ENCODE results near the gene KLHL21.
A peak's percentile ranks its signal among the peaks of the same experiment; 100 is the strongest.
"Not testable (repeated sequence)": the region's sequence is repeated elsewhere in the genome, so short reads cannot be mapped to it uniquely, and the experiment has no call there.

KLHL21 gene, protein sequence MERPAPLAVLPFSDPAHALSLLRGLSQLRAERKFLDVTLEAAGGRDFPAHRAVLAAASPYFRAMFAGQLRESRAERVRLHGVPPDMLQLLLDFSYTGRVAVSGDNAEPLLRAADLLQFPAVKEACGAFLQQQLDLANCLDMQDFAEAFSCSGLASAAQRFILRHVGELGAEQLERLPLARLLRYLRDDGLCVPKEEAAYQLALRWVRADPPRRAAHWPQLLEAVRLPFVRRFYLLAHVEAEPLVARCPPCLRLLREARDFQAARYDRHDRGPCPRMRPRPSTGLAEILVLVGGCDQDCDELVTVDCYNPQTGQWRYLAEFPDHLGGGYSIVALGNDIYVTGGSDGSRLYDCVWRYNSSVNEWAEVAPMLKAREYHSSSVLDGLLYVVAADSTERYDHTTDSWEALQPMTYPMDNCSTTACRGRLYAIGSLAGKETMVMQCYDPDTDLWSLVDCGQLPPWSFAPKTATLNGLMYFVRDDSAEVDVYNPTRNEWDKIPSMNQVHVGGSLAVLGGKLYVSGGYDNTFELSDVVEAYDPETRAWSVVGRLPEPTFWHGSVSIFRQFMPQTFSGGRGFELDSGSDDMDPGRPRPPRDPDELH

GRCh38 chr1:6602669-6603237, at the start of gene KLHL21:
Gene KLHL21, minus strand, starts transcription at chr1:6602869. Its CDS starts 52 bp downstream, at chr1:6602817.
- peak; percentile 76 to 81 (median 80) for DNase-seq (ENCODE audit: low read depth in 3 of 3)

DNA sequence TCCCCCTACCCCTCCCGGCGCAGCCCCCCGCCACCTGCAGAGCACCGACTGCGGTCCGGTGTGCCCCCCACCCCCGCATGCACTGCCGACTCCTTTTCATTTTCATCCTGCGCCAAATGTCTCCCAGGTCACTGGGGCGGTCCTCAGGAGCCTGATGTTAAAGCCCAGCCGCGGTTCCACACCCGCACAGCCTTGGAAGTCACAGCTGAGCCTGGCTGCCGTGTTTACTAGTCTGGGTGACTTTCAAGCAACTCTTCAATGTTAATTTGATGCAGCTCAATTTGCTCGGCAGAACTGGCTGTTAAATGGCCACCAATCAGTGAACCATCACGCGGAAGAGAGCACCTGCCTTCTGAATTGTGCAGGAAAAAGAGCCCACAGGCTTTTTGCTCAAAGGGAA, 49.2 kb upstream of the KLHL21 start:
- DNase-seq (ENCODE audit: low read depth in 3 of 3): no peak

GRCh38 chr1:6648556-6648955, 45.9 kb upstream of the KLHL21 start:
- no peak for DNase-seq (ENCODE audit: low read depth in 3 of 3)

- DNase-seq (ENCODE audit: low read depth in 3 of 3): no peak
Observed at GRCh38 chr1:6646499-6647148, 44.0 kb upstream of the KLHL21 start.

- DNase-seq (ENCODE audit: low read depth in 3 of 3): no peak
Observed at GRCh38 chr1:6645018-6645417, 42.3 kb upstream of the KLHL21 start.

GRCh38 chr1:6640867-6641266, 38.2 kb upstream of the KLHL21 start:
- not testable (repeated sequence) for DNase-seq (ENCODE audit: low read depth in 3 of 3)

- no peak for DNase-seq (ENCODE audit: low read depth in 3 of 3)
Observed at GRCh38 chr1:6638226-6638625, 35.6 kb upstream of the KLHL21 start.

DNA sequence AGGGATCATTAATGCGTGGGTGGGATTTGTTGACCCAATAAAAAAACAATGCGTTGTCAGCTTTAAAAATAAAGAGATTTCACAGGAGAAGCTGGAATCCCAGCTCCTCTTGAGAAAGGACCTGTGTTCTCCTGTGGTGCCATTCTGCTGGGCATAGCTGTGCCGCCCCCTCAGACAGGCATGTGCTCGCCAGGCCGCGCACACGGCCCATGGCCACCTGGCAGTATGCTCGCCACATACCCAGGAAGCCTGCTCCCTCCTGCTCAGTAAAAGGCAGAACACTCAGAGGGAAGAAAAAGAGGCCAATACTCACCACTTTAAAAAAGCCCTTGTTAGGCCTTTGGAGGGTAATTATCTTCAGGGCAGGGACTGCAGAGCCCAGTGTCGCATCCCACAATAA, 35.1 kb upstream of the KLHL21 start:
- no peak for DNase-seq (ENCODE audit: low read depth in 3 of 3)

DNA sequence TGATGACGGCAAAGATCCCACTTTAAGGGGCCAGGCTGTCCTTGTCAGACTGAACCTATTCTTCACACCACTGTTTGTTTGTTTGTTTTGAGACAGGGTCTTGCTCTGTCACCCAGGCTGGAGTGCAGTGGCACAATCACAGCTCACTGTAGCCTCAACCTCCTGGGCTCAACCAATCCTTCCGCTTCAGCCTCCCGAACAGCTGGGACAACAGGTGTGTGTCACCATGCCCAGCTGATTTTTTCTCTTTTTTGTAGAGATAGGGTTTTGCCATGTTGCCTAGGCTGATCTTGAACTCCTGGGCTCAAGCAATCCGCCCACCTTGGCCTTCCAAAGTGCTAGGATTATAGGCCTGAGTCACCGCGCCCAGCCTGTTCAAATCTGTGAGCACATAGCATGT, 34.1 kb upstream of the KLHL21 start:
- DNase-seq (ENCODE audit: low read depth in 3 of 3): not testable (repeated sequence)

GRCh38 chr1:6635910-6636760, 33.5 kb upstream of the KLHL21 start:
- no peak for DNase-seq (ENCODE audit: low read depth in 3 of 3)

DNA sequence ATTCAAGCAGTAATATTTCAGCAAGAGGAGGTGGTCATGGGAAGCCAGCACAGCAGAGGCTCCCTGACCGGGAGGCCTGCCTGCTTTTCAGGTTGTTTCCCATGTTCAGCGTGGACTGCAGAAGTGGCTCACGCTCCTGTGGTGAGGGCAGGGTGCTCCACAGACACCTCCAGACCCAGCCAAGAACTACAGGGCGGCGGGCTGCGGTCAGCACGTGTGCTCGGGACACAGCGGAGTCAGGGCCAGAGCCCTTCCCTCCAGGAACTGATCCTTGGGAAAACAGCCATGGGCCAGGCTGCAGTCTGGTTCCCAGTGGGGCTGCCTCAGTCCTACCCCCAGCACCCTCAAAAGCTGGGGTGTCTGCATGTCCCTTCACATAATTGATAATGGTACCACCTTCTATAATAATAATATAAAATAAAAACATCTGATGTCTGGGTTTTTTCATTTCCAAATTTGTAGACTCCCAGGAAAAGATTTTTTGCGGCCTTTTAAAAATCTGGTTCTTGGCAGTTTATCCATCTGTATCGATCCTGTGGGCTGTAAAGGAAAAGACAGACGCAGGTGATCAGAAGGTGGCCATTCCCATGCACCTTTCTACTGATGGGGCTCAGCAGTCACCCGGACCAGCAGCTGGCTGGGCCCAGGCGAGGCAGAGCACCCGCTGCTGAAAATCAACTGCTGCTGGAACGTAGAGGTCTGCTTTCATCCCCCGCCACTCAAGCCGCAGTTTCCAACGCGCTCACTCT, 32.7 kb upstream of the KLHL21 start:
- no peak for DNase-seq (ENCODE audit: low read depth in 3 of 3)

GRCh38 chr1:6634371-6635052, 31.8 kb upstream of the KLHL21 start:
- peak in 1 of 3 donors; percentile 18 for DNase-seq (ENCODE audit: low read depth in 3 of 3)

DNA sequence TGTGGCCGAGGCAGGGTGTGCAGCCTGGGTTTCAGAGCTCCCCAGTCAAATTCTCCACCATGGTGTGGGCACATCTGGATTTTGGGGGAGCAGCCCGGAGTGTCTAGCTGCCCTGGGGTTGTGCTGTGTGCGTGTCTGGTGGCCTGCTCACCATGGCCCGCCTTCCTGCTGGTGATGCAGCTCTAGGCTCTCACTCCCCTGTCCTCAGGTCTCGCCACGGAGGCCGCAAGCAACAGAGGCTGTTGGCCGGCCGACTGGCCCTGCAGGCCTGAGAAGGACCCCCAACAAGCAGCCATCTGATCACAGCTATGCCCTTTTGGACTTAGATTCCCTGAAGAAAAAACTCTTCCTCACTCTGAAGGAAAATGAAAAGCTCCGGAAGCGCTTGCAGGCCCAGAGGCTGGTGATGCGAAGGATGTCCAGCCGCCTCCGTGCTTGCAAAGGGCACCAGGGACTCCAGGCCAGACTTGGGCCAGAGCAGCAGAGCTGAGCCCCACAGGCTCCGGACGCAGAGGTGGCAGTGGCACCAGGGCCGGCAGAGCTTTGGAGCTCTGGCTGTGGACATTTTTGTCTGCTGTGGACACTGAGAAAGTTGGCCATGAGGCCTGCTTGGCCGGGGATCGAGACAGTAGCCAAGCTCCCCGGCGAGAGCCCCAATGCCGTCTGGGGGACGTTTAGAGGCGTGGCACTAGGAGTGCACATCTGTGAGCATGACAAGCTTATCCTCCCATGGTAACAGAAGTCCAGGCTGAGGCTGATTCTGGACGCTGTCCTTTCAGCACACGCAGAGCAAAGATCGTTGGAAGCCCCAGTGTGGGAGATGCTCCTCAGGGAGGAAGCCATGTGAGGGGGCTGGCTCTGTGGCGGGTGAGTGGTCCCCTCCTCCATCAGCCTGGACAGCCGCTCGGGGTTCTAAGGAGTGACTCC, 30.2 kb upstream of the KLHL21 start:
- no peak for DNase-seq (ENCODE audit: low read depth in 3 of 3)

DNA sequence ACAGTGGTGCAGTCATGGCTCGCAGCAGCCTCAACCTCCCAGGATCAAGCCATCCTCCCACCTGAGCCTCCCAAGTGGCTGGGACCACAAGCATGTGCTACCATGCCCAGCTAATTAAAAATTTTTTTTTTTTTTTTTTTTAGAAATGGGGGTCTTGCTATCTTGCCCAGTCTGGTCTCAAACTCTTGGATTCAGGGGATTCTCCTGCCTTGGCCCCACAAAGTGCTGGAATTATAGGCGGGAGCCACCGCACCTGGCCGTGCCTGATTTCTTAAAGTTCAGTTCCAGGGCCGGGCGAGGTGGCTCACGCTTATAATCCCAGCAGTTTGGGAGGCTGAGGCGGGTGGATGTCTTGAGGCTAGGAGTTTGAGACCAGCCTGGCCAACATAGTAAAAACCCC, 28.4 kb upstream of the KLHL21 start:
- DNase-seq (ENCODE audit: low read depth in 3 of 3): no peak

- no peak for DNase-seq (ENCODE audit: low read depth in 3 of 3)
Observed at GRCh38 chr1:6630027-6630426, 27.4 kb upstream of the KLHL21 start.

GRCh38 chr1:6628971-6629479, 26.4 kb upstream of the KLHL21 start:
- DNase-seq (ENCODE audit: low read depth in 3 of 3): no peak

DNA sequence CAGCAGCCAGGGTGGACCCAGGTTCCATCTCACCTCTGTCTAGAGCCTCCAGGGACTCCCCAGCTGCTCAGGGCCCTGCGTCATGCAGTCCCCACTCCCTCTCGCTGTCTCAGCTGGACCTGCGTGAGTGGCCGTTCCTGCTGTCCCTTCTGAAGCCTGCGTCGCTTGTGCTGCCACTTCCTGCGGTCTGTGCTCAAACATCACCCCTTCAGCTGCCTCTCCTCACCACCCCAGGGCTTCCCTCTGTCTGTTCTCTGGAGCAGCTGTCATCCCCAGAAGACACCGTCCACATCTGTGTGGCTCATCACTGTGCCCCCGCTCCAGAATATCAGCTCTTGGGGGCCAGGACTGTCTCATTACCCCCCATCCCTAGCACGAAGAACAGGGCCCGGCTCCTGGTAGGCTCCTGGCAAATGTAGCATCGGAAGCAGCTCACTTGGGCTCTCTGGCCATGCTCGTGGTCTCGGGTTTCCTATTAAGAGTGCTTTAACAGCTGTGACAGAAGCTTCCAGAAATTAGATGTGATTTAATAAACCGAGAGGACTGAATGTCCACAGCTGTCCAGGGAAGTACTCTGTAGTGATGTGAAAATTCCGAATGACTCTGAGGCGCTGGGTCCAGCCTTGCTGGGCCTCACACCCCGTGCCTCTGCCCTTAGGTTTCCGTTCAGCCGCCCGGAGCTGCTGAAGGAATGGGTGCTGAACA, 25.3 kb upstream of the KLHL21 start:
- no peak for DNase-seq (ENCODE audit: low read depth in 3 of 3)

DNA sequence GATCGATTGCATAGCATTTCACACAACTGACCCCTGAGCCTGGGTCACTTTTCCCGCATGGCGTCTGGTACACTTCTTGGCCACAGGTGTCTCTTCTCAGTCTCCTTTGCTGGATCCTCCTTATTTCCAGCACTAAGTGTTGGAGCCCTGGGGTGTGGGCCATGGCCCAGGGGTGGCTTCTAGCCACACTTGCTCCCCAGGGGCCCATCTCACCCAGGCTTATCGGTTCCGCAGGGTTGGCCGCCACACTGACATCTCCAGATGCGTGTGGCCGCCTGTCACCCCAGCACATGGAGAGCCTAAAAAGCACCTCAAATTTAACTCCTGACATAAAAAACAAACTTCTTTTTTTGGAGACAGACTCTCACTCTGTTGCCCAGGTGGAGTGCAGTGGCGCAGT, 24.4 kb upstream of the KLHL21 start:
- DNase-seq (ENCODE audit: low read depth in 3 of 3): no peak

All from stimulated activated CD4-positive, alpha-beta T cell treated with anti-CD3 and anti-CD28 coated beads, TNF-alpha, amount 100 ng/mL, for 48 hours (primary cell).